Natural killer cell (primary cell): ENCODE results near the gene TSPAN11. TPM values are rescaled to one million over a fixed set of nuclear protein-coding genes. Genes with fewer than 3 reads are reported as not detected.

Source experiments
- ATAC-seq, 3 donors: fragments of 150-1000 bp in 2 of 3; fragments of 200-7000 bp in 1 of 3; cut with Tn5 transposase; 1 replicate in 1 of 3; 2 replicates in 2 of 3; pipeline ENCODE4 v1.10.0; 2021; ENCODE audit warnings: mild to moderate bottlenecking in 2 of 3, moderate library complexity in 2 of 3
- DNase-seq, 2 donors: peaks; one replicate each; pipeline versions ENCODE4 v3.0.0 to v3.0.0-alpha.2; 2013 to 2021; ENCODE audit warnings: mixed read lengths in 1 of 2
- H3K27ac ChIP-seq: one replicate; pipeline ENCODE4 v1.5.1; 2013; ENCODE audit warnings: mild to moderate bottlenecking, low read length
- H3K27me3 ChIP-seq: one replicate; pipeline ENCODE4 v1.6.1; 2013; ENCODE audit warnings: low read length; ENCODE audit not compliant: control insufficient read depth, insufficient read depth
- H3K36me3 ChIP-seq: one replicate; pipeline ENCODE4 v1.6.1; 2013; ENCODE audit warnings: low read length; ENCODE audit not compliant: control insufficient read depth, insufficient read depth
- H3K4me1 ChIP-seq: one replicate; pipeline ENCODE4 v1.6.1; 2013; ENCODE audit warnings: low read length; ENCODE audit not compliant: control insufficient read depth, insufficient read depth
- H3K4me3 ChIP-seq: one replicate; pipeline ENCODE4 v1.5.1; 2013; ENCODE audit warnings: low read length
- H3K9me3 ChIP-seq: one replicate; pipeline ENCODE4 v1.6.1; 2013; ENCODE audit warnings: low read length; ENCODE audit not compliant: control insufficient read depth, insufficient read depth
- H3K27ac Mint-ChIP-seq, 2 donors: one replicate each; pipeline ENCODE4 v1.8.0; 2022; ENCODE audit warnings: mild to moderate bottlenecking in 2 of 2, mixed read lengths in 2 of 2, moderate library complexity in 1 of 2
- H3K27me3 Mint-ChIP-seq, 2 donors: one replicate each; pipeline ENCODE4 v1.8.0; 2022; ENCODE audit warnings: low read depth in 2 of 2, mixed read lengths in 2 of 2
- H3K36me3 Mint-ChIP-seq: one replicate; pipeline ENCODE4 v1.8.0; 2022; ENCODE audit warnings: mixed read lengths
- H3K4me1 Mint-ChIP-seq, 2 donors: one replicate each; pipeline ENCODE4 v1.8.0; 2022; ENCODE audit warnings: mixed read lengths in 2 of 2
- H3K4me3 Mint-ChIP-seq: one replicate; pipeline ENCODE4 v1.8.0; 2022; ENCODE audit warnings: mild to moderate bottlenecking, moderate library complexity, mixed read lengths
- H3K9me3 Mint-ChIP-seq, 2 donors: one replicate each; pipeline ENCODE4 v1.8.0; 2022; ENCODE audit warnings: mixed read lengths in 2 of 2
- WGBS: methylation state at CpG from one replicate; pipeline ENCODE4 v1.1.7; 2013; ENCODE audit warnings: missing lambda C conversion rate; ENCODE audit not compliant: insufficient coverage; 5-methylcytosine and 5-hydroxymethylcytosine counted together
- intact Hi-C: fragments of 100-400 bp; cut with micrococcal nuclease; formaldehyde crosslinking; loops from one replicate; pipeline ENCODE4 v1.14.2; 2022
- total RNA-seq, 4 donors: library from RNA; stranded (reverse); fragments of 120-200 nt in 1 of 4; gene quantifications; one replicate each; pipeline versions ENCODE4 v1.2.3 to v1.2.4, GENCODE V29; 2013 to 2022
- TF ChIP-seq, protein P1 (sequence below): fragments of 200-600 bp; IDR thresholded peaks from one replicate; pipeline ENCODE4 v1.8.0; 2022; ENCODE audit warnings: antibody characterized with exemption

TSPAN11 gene, protein sequence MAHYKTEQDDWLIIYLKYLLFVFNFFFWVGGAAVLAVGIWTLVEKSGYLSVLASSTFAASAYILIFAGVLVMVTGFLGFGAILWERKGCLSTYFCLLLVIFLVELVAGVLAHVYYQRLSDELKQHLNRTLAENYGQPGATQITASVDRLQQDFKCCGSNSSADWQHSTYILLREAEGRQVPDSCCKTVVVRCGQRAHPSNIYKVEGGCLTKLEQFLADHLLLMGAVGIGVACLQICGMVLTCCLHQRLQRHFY
- total RNA-seq, result not detected
- total RNA-seq (2013), result not detected

DNA sequence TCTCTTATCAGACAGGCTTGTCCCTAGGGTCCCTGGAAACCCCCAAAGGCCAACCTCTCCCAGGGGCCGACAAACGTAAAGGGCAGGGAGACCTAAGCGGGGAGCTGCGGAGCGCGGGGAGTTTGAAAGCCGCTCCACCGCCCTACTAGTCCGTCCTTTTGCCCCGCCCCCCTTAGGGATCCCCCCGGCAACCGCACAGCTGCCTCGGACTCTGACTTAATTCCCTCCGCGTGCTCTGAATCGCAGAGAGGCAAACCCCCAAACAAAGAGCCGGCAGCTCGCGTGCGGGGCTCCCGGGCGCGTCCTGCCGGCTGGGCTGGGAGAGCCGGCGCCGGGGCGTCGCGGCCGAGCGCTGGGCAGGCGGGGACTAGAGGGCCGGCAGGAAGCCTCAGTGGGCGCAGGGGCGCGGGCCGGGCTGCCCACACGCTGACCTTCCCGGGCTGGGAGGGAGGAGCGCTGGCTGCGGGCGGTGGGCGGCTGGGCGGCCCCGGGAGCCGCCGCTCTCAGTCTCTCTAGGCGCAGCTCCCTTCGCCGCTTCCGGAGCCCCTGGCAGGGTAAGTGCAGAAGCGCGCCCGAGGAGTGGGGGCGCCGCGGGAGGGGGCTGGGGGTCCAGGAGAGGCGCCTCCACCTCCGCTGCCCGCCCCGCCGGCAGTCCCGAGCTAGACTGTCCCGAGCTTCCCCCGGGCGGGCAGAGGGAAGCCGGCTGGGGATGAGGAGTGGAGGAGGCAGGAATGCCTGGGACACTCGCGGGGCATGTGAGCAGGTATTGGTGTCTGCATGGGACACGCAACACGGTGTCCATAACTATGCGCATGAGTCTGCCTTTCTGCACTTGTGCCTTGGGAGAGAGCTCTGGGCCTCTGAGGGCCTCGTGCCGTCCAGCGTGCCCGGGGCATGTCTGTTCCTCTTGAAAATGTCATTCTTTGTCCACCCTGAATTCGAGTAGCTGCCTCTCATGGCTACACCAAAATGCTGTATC is at the start of gene TSPAN11:
TSPAN11 (plus strand) TSS at position 506 of the 979 bp plus-strand sequence. CDS start 27,244 bp downstream, outside the sequence.
- Histone ChIP-seq H3K4me3 (no peak within 1 kb of the TSS), H3K36me3 (no peaks in the 10 kb centered on the region), H3K27me3 (peaks cover 9% of the 10 kb centered on the region), H3K9me3 (no peaks in the 10 kb centered on the region), H3K4me1 (no peaks in the 10 kb centered on the region), H3K27ac (no peak within 1 kb of the TSS)
- Mint-ChIP-seq H3K27me3 (peaks cover 40 to 44% of the 10 kb centered on the region in 2 donors), H3K36me3 (no peaks in the 10 kb centered on the region), H3K4me3 (no peak within 1 kb of the TSS), H3K9me3 (no peaks in the 10 kb centered on the region), H3K27ac (no peak within 1 kb of the TSS), H3K4me1 (peaks cover 0 to 5% of the 10 kb centered on the region in 2 donors)
- WGBS, result 10% methylated on average over 78 of the region's 78 CpGs
- no peak for ATAC-seq
- DNase-seq, result no peak
- intact Hi-C loops, result no loop called here
- TF ChIP-seq, protein P1, sequence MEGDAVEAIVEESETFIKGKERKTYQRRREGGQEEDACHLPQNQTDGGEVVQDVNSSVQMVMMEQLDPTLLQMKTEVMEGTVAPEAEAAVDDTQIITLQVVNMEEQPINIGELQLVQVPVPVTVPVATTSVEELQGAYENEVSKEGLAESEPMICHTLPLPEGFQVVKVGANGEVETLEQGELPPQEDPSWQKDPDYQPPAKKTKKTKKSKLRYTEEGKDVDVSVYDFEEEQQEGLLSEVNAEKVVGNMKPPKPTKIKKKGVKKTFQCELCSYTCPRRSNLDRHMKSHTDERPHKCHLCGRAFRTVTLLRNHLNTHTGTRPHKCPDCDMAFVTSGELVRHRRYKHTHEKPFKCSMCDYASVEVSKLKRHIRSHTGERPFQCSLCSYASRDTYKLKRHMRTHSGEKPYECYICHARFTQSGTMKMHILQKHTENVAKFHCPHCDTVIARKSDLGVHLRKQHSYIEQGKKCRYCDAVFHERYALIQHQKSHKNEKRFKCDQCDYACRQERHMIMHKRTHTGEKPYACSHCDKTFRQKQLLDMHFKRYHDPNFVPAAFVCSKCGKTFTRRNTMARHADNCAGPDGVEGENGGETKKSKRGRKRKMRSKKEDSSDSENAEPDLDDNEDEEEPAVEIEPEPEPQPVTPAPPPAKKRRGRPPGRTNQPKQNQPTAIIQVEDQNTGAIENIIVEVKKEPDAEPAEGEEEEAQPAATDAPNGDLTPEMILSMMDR, result no peak

DNA sequence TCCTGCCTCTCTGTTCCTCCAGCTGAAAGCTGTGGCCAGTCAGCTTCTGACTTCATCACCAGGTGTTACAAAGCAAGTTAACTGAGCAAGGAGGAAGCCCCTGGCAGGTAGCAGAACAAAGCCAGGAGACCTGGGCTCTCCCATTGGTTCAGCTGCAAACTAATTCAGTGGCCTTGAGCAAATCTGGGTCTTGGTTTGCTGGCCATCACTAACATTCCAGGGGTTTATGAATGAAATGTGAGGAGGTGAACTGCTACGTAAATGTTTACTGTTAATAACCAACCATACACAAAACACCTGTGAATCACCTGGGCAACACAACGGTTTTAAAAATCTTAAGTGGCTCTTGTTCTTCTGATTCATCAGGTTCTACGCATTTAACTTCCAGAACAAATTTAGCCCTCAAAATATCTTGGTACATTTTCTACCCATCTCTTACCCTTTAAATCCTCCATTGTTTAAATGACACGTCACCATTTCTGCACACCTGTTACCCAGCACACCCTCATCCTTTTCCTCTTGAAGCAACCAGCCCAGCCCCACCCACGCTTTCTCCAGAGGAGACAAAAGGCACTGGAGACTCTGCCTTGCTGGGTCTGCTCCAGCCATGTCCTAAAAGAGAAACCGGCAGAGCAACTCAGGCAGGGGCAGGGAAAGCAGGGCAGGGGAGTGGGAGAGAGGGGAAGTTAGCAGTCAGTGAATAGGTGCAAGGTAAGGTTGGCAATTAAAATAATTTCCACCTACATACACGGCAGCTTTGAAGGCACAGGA is 49.3 kb upstream of the TSPAN11 start:
- Mint-ChIP-seq H3K36me3 (no peaks in the 10 kb centered on the region), H3K27me3 (peaks cover 14 to 21% of the 10 kb centered on the region in 2 donors), H3K4me3 (no peak overlapping the region), H3K27ac (no peak overlapping the region), H3K4me1 (no peaks in the 10 kb centered on the region), H3K9me3 (no peaks in the 10 kb centered on the region)
- no peaks in the 10 kb centered on the region for H3K36me3 ChIP-seq
- no peak for ATAC-seq
- no peak for DNase-seq
- H3K27me3 ChIP-seq, result no peaks in the 10 kb centered on the region
- no peaks in the 10 kb centered on the region for H3K9me3 ChIP-seq
- no peaks in the 10 kb centered on the region for H3K4me1 ChIP-seq
- H3K4me3 ChIP-seq, result no peak overlapping the region
- TF ChIP-seq, protein P1, result no peak
- 87% methylated on average over 6 of the region's 7 CpGs for WGBS
- no peak overlapping the region for H3K27ac ChIP-seq
- intact Hi-C loops, result no loop called here

DNA sequence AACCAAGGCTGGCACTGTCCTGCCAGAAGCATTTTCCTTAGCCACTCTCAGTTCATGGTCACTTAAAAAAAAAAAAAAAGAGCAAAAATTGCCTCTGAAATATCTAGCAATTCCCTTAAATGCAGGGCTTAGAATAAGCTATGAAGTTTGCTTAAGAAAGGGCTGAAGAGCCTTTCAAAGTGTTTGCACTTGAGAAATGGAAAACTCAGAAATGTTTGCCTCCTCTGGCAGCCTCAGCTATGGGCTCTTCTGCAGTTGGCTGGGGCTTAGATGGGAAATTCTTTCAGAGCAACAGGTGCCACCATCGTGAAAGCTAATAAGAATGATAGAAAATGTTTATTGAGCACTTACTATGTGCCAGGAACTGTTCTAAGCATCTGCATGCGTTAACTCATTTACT is 48.5 kb upstream of the TSPAN11 start:
- no peak overlapping the region for H3K4me3 Mint-ChIP-seq
- no peak overlapping the region for H3K4me3 ChIP-seq
- no peaks in the 10 kb centered on the region for H3K36me3 ChIP-seq
- H3K4me1 ChIP-seq, result no peaks in the 10 kb centered on the region
- no peaks in the 10 kb centered on the region for H3K4me1 Mint-ChIP-seq
- TF ChIP-seq, protein P1, result no peak
- DNase-seq, result no peak
- H3K27me3 ChIP-seq, result no peaks in the 10 kb centered on the region
- intact Hi-C loops, result no loop called here
- no peak for ATAC-seq
- no peaks in the 10 kb centered on the region for H3K9me3 ChIP-seq
- H3K27ac Mint-ChIP-seq, result no peak overlapping the region
- H3K9me3 Mint-ChIP-seq, result no peaks in the 10 kb centered on the region
- H3K27me3 Mint-ChIP-seq, result peaks cover 14 to 21% of the 10 kb centered on the region in 2 donors
- H3K27ac ChIP-seq, result no peak overlapping the region
- 78% methylated on average over 2 of the region's 2 CpGs for whole genome bisulfite sequencing
- no peaks in the 10 kb centered on the region for H3K36me3 Mint-ChIP-seq
